GM15510 (cell line): ENCODE data around the gene CBLB.

Experiments used
- POLR2A ChIP-seq: IDR thresholded peaks from 3 replicates; pipeline ENCODE4 v1.6.1; 2011; ENCODE audit warnings: borderline replicate concordance; ENCODE audit not compliant: insufficient read length; ENCODE audit errors: extremely low read depth

The CBLB gene

DNA sequence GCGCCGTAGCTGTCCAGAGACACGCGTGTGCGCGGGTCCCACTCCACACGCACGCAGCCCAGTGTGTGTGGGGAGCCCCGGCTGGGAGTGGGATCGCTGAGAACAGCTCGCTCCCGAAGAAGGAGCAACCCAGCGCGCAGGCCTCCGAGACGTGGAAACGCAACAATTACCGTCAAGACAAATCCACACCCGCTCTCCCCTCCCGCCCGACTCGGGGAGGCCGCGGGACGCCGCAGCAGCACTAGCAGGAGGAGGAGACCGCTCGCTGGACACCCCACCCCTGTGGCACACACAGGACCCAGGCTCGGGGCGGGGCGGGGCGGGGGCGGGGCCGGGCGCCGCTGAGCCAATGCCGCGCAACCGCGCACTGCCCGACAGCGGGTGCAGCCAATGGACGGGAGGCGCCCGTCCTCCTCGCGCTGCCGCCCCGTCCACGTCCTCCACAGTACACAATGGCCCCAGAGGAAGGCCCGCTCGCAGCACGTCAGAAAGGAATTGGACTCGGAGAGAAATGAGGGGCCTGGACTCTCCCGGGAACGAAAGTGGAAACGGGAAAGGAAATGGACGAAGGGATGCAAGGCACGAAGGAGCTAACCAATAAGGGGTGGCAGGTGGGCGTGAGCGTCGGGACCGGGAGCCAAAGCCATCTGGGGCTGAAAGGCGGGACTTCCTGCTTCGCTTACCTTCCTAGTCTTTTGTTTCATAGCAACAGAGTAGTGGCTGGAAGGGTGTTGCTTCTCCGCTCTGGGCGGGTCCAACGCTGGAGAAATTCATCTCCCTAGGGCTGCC lies at the start of gene CBLB:
Gene CBLB, minus strand, starts transcription at position 271 of the 789 bp plus-strand sequence. CDS start 1,435 bp downstream, outside the sequence.
- TF ChIP-seq POLR2A, result peak; percentile 66

DNA sequence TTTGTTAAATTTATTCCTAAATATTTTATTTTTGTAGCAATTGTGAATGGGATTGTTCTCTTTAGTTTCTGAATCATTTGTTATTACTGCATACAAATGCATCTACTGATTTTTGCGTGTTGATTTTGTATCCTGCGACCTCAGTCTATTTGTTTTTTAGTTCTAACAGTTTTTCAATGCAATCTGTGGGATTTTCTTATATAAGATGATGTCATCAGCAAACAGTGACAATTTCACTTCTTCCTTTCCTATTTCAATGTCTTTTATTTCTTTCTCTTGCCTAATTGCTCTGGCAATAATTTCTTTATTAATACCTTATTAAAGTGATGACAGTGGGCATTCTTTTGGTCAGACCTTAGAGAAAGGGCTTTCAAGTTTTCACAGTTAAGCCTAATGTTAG lies 48.0 kb upstream of the CBLB start:
- TF ChIP-seq POLR2A, result no peak

DNA sequence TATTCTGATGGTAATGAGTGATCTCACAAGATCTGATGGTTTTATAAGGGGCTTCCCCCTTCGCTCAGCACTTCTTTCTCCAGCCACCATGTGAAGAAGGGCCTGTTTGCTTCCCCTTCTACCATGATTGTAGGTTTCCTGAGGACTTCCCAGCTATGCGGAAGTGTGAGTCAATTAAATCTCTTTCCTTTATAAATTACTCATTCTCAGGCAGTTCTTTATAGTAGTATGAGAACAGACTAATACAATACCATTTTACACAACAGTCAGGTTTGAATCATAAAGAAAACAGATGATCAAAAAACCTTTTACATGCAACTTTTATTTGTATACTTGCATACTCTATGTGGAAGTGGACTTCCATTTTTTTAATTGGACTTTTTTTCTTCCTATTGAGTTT lies 46.7 kb upstream of the CBLB start:
- no peak for TF ChIP-seq POLR2A

DNA sequence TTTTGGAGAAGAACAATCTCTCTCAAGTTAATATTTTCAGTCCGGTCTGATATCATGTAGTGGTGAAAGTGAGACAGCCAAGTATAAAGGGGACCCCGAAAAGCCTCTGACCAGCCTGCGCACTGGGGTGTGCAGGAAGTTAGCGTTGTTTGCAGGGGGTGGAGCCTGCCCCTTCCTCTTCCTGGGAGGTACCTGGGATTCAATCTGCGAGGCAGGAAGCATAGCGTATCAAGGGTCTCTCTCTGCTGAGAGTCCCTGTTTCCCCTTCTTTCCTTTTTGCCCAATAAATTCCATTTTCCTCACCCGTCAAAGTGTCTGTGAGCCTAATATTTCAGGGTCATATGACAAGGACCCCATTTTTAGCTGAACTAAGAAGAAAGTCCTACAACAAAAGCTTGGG lies 44.8 kb upstream of the CBLB start:
- no peak for TF ChIP-seq POLR2A

DNA sequence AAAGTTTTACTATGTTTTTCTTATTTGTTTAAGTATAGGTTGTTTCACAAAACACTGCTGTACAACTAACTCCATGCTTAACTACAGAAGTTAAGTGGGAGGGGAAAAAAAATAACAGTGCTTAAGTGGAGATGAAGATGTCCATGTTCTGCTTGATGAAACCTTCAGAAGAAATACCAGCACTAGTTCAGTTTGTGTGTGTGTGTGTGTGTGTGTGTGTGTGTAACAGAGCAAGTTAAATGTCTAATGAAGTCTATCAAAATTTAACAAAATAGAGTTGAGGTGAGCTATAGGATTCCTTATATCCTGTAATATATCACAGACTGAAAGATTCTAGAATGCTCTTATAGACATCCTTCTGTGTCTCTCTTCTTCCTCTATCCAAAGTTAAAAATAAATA lies 44.1 kb upstream of the CBLB start:
- no peak for TF ChIP-seq POLR2A

DNA sequence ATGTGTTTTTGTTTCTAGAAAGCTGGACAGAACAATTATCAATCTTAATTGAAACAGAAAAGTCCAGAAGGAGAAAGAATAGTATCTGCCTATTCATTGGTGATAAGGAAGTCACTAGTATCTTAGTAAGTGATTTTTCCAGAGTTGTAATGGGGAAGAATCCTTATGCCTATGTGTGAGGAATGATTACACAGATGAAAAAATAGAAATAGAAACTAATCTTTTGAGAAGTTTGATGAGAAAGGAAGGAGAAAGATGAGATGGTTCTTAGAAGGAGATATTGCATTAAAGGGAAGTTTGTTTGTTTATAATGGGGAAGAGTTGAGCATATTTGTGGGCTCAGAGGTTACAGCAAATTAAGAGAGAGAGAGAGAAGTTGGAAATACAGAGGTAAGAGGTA lies 42.7 kb upstream of the CBLB start:
- TF ChIP-seq POLR2A, result no peak

DNA sequence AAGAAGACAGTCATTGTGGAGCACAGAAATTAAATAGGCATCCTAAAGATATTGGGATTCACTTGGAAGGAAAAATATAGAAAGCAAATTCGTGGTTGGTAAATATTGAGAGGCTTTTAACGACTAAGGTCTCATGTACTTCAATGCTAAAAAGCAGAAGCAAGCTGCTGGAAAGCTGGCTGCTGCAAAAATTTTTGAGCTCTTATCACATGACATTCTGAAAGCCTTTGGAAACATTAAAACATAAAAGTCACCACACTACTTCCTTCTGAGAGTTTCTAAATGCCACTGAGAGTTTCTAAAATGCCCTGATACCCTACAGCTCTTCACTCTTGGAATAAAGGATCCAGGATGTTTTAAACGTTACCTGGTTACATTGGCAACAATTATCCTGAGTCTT lies 39.0 kb upstream of the CBLB start:
- TF ChIP-seq POLR2A, result no peak

DNA sequence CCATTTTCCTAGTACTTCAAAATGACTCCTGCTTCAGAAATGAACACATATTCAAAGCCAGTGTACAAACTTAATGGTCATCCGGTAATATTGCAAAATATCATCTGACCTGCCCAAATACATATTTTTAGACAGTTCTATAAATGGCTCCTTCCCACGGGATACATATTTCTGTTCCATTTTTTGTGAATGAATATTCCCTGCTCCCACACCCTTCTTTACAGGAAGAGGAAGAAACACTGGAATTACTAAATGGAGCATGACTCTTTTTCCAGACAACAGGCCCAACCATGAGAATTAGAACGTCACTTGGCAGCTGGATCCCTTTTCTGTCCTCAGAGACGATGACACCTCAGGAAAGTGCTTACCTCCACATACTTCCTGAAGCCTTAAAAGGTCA lies 38.0 kb upstream of the CBLB start:
- no peak for TF ChIP-seq POLR2A

DNA sequence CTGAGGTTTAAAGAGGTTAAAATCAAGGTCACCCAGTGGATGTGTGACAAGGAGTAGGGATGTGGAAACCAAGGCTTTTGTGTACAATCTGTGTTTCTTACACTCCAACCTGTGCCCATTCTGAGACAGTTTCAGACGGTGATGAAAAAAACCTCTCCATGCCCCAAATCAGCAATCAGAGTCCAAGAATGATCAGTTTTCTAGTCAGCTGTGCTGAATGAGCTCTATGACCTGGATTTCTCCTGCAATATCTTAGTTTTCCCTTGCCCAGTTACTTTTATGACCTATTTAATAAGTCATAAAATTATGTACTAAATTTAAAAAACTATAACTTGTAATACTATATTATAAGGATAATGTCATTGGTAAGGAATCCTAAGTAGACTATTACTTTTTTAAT lies 37.5 kb upstream of the CBLB start:
- TF ChIP-seq POLR2A, result no peak

DNA sequence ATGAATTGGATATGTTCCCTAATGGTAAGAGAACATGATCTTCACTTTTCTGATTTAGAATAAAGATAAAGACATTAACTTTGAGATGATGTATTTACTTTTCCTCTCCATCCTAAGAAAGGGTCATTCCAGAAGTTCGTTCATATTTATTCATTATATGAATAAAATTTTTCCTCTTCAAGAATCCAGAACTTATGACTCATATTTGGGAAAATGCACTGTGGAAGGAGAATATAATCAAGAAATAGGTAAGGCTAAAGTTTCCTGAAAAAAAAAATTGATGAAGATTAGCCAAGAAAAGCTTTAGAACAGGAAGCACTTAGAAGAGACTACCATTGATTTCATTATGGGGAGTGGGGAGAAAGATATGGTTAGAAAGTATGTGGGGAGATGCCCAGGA lies 36.5 kb upstream of the CBLB start:
- no peak for TF ChIP-seq POLR2A

DNA sequence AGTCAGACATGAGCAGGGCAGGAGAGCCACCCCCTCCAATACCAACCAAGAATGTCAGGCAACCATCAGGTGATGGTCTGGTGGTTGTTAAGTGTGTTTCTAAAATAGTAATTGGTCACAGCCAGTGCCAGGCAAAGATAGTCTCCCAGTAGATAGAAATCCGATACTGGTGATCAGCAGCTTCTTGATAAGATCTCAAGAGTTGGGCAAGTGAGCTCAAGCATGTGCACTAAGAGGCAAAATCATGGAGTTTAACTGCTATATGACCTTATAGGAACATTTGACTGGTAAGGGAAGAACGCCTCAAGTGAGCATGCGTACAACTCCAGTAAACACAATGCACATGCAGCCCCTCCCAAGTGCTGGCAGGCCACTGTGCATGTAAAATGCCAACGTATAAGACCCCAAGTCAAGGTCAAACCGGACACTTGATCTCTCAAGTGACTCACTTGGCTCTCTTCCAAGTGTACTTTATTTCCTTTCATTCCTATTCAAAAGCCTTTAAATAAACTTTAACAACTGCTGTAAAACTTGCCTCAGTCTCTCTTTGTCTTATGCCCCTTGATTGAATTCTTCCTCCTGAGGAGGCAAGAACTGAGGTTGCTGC lies 36.0 kb upstream of the CBLB start:
- TF ChIP-seq POLR2A, result no peak

DNA sequence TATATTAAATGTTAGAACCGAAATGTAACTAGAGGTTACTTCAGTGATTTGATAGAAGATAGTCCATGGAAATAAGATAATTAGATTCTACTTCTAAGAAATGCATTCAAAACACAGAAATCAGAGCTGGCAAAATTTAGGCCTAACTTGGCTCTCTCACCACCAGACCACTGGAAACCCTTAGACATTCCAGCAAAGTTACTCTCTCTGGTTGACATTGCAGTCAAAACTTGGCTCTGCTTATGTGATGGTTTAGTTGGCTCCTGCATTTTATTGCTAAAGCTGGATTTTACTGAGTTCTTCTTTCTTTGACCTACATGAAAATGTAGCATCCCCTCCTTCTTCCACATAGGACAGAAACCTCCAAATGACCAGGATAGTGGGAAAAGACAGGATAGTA lies 35.4 kb upstream of the CBLB start:
- no peak for TF ChIP-seq POLR2A

DNA sequence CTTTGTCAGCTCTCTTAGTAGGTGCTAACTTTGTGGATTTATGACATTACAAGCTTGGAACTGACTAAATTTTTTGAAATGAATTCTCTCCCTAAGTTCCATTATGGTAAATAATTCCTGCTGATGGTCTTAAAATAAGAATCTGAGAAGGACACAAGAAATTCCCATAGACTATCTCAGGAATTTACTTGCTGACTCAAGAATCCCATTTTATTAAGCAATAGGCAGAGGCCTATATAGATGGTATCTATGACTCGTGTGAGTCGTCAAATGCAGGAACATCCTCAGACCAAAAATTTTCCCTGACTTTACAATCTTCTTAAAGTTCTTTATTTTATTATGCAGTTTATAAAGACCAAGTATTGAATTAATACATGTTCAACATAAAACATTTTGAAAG lies 30.7 kb upstream of the CBLB start:
- no peak for TF ChIP-seq POLR2A

DNA sequence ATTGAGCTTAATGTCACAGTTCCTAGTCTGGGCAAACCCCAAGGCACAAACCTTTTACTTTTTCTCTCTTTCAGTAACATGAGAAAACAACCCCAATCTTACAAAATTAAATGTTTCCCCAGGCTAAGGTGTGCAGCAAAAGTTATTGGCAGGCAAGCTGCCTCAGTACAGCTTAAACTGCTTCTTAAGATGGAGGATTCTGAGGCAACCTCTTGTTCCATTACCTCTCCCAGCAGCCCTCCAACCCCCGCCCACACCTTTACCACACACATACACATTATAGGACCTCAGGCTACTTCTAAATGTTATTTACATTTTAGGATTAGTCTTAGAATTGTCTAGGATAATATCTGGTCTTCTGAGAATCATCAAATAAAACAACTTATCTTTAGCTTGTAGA lies 22.3 kb upstream of the CBLB start:
- TF ChIP-seq POLR2A, result no peak

DNA sequence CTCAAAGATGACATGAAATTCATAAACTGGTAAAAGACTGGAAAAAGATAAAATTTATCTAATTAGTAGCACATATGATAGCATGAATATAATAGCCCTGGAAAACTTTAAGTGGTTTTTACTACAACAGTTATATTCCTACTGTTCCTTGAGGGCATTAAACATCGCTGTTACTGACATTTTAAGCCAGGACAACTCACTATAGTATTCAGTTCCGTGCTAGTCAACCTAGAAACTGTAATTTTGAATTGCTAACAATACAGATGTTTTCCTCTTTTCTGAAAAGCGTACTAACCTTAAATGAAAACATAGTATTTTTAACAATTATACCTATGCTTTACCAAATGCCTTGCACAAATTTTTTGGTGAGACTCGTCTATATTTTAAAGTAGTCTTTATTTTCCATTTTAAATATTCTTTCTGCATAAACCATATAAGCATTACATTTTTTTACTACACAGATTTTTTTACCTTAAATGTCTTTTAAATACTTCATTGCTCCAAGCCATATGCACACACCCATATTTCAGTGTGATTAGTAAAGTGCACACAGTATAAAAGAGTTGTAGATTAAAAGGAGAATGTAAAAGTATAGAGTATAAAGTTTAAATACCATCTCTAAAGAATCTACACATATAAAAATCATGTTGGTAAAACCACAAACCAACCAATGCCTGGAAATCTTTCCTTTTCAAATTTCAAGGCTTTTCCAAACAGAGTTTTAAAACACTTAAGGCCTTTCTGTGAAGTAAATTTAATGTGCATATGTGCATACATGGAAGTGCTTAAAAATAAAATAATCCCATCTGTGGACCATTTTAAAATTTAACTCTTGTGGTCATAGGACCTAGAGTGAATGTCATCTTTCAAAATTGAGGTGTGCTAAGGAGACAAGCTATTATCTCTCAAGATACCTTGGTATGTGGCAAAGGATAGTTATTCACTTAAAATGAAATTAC lies 20.1 kb upstream of the CBLB start:
- no peak for TF ChIP-seq POLR2A
